ENCODE data around the gene DIO1. TPM values are rescaled to one million over a fixed set of nuclear protein-coding genes. Genes with fewer than 3 reads are reported as not detected.

The DIO1 gene
- not detected in 2 replicates for total RNA-seq

DNA sequence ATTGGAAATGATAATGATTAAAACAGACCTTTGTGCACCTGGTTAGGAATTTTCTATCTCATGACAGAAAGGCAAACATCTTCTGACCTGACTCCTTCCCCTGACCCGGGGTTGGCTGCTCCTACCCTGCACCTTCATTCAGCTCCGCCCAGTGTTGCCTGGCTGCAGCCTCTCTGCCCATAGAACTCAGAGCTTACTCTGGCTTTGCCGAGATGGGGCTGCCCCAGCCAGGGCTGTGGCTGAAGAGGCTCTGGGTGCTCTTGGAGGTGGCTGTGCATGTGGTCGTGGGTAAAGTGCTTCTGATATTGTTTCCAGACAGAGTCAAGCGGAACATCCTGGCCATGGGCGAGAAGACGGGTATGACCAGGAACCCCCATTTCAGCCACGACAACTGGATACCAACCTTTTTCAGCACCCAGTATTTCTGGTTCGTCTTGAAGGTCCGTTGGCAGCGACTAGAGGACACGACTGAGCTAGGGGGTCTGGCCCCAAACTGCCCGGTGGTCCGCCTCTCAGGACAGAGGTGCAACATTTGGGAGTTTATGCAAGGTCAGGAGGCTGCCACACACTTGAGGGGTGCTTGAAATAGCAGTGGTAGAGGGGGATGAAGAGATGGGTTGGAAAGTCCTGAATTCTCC lies at the start of gene DIO1:
Gene DIO1 (plus strand): TSS at position 189 of the 638 bp plus-strand sequence. CDS start 24 bp downstream, at position 213.

DNA sequence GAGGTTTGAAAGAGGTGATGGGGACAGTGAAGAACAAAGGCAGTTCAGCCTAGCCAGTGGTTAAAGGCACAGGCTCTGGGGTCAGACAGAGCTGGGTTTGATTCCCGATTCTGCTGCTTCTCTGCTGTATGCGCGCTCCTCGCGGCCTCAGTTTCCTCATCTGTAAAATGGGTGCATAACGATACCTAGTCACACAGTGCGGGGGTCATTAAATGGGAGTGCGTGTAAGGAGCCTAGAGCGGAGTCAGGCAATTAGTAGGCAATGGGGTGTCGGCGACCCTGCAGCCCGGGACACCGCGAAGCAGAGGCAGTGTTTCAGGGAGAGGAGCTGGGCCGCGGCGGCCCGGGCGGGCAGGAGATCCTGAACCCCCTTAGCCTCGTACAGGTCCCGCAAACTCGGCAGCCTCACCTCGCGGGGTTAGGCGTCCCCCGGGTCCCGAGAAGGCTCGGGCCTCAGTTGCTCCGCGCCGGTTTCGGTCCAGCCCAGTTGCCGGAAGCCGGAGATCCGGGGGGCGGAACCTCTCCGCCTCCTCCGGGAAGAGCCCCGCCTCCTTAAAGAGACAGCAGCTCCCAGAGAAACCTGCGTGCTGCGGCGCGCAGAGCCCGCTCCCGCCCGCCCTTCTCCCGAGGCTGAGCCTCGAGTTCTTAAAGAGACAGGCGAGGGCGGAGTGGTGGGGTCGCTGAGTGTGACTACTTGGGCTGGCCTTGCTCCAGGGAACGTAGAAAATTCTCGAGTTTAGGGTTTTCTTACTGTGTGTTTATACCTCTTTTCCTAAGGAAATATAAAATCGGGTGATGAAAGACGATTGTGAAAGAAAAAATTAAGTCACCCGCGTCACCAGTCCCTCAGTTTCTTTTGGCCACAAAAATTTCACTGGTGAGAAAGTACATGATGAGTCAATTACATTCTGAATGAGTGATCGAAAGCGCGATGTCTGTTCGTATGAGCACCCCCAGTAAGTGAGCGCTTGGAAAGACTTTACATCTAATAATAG lies 4.4 kb upstream of the DIO1 start, which contains the start of gene YIPF1:
Gene YIPF1 (minus strand): TSS at position 494 of the 995 bp plus-strand sequence. CDS start 860 bp downstream, outside the sequence.

DNA sequence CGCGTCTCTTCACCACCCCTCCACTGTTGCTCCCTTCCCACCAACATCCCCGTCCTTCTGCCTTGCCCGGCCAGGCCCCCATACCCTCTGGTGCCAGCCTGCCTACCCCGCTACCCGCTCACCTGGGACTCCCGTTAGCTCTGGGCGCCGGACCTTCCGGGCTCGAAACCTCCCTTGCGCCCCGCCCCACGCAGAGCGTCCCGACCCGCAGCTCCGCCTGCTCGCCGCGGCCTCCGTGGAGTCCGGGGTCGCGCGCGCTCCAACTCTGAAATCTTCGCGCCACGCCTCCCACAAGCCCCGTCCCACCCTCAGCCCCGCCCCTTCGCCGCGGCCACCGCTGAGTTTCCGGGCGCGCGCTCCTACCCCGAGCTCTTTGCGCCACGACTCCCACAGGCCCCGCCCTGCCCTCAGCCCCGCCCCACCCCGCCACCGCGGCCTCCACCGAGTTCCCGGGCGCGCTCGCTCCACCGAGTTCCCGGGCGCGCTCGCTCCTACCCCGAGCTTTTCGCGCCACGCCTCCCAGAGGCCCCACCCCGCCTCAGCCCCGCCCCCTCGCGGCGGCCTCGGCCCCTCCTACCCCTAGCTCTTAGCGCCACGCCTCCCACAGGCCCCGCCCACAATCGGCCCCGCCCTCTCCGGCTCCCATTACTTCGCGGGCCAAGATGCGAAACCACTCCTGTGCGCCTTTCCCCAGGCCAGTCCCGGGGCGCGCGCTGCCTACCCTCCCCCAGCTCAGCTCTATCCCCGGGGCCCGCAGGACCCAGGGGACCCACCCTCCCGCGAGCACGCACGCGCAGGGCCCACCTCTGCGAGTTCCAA lies 51.7 kb downstream of the DIO1 start, which contains the start of gene IFT25:
Gene IFT25 (minus strand): TSS at position 267 of the 819 bp plus-strand sequence. CDS start 5,617 bp downstream, outside the sequence.

DNA sequence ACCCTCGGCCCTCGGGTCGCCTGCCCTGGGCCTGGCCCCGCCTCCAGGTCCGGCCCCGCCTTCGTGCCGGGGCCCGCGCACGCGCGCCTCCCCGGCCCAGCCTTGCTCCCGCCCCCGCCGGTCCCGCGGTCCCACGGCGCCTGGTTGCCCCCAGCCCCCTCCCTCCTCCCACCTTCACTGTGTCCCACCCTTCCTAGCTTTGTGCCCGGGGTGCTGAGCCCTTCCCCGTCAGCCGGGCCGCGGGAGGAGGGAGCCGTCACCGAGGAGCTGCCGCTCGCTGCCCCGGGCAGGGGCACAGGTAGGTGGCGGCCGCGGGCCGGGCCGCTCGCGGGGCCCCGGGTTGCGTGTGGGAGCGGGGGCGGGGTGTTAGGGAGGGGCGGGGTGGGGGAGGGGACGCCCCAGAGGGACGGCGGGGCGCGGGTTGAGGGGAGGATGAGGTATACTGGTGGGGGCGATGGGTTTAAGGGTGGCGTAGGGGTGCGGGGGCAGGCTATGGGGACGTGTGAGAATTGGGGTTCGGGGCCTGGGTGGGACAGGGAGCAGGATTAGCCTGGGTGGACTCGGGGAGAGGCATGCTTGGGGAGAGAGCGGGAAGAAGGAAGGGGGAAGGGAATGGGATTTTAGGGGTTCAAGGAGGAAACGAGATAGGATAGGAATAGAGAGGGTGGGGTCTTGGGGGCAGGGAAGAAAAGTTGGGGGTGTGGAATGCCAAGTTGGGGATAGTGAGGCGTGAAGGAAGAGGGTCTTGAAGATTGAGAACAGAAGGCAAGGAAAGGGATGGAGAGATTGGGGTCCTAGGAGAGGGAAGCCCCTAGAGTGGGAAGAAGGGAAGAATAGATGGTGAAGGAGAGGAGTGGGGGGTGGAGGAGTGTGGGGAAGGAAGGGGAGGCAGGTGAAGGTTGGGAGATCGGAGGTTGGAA lies 52.5 kb downstream of the DIO1 start, which contains the start of gene LRRC42:
Gene LRRC42 (plus strand): TSS at position 99 of the 920 bp plus-strand sequence. CDS start 5,650 bp downstream, outside the sequence.

Other genes starting within 250 kb of the DIO1 start
- not detected in 2 replicates for gene GLIS1, start 155.0 kb upstream of the DIO1 start, total RNA-seq
- gene NDC1, start 55.9 kb upstream of the DIO1 start, total RNA-seq = 8.3 and 12.5 TPM in 2 replicates
- gene YIPF1, start 4.4 kb upstream of the DIO1 start, total RNA-seq = 13.1 and 16.8 TPM in 2 replicates
- gene IFT25, start 51.5 kb downstream of the DIO1 start, total RNA-seq = 15.1 and 18.0 TPM in 2 replicates
- 17.2 and 23.8 TPM in 2 replicates for gene LRRC42, start 52.2 kb downstream of the DIO1 start, total RNA-seq
- not detected in 2 replicates for gene LDLRAD1, start 124.0 kb downstream of the DIO1 start, total RNA-seq
- gene TMEM59, start 159.0 kb downstream of the DIO1 start, total RNA-seq = 377 and 481 TPM in 2 replicates
- gene TCEANC2, start 159.4 kb downstream of the DIO1 start, total RNA-seq = 2.3 and 2.8 TPM in 2 replicates

Measured in dermis lymphatic vessel endothelial cell (primary cell).